Urinary bladder (tissue), 4 donors: Measurements from ENCODE around the gene DAZAP1. TPM values are rescaled to one million over a fixed set of nuclear protein-coding genes. Genes with fewer than 3 reads are reported as not detected.
A peak's percentile ranks its signal among the peaks of the same experiment; 100 is the strongest.

Experiments used
- DNase-seq: peaks from one replicate; pipeline ENCODE4 v3.0.0-alpha.2; 2015; ENCODE audit errors: extremely low spot score
- H3K27ac ChIP-seq: one replicate; pipeline ENCODE4 v1.5.1; 2013; ENCODE audit warnings: low read depth, mild to moderate bottlenecking, moderate library complexity
- H3K36me3 ChIP-seq: one replicate; pipeline ENCODE4 v1.6.1; 2013; ENCODE audit warnings: mild to moderate bottlenecking, moderate library complexity; ENCODE audit not compliant: insufficient read depth
- H3K4me1 ChIP-seq: one replicate; pipeline ENCODE4 v1.6.1; 2013; ENCODE audit warnings: mild to moderate bottlenecking, moderate library complexity; ENCODE audit not compliant: insufficient read depth
- H3K4me3 ChIP-seq: one replicate; pipeline ENCODE4 v1.5.1; 2013; ENCODE audit warnings: low read depth, low read length
- WGBS: extraction: QIAGEN DNeasy Blood & Tissue Kit; methylation state at CpG from one replicate; pipeline ENCODE4 v1.1.7; 2013; 5-methylcytosine and 5-hydroxymethylcytosine counted together
- polyA plus RNA-seq: library from polyadenylated mRNA; stranded (reverse); fragments of 200-250 nt; gene quantifications from one replicate; pipeline ENCODE4 v1.2.3, GENCODE V29; 2013
- total RNA-seq: library from RNA; depleted of rRNA; stranded (reverse); fragments of >200 nt; gene quantifications from one replicate; pipeline ENCODE4 v1.2.3, GENCODE V29; 2014
- donor health status: healthy with polysubstance abuse.
- donor health status: healthy.

The DAZAP1 gene
- 37.0 TPM for total RNA-seq
- polyA plus RNA-seq, result 71.5 TPM

DNA sequence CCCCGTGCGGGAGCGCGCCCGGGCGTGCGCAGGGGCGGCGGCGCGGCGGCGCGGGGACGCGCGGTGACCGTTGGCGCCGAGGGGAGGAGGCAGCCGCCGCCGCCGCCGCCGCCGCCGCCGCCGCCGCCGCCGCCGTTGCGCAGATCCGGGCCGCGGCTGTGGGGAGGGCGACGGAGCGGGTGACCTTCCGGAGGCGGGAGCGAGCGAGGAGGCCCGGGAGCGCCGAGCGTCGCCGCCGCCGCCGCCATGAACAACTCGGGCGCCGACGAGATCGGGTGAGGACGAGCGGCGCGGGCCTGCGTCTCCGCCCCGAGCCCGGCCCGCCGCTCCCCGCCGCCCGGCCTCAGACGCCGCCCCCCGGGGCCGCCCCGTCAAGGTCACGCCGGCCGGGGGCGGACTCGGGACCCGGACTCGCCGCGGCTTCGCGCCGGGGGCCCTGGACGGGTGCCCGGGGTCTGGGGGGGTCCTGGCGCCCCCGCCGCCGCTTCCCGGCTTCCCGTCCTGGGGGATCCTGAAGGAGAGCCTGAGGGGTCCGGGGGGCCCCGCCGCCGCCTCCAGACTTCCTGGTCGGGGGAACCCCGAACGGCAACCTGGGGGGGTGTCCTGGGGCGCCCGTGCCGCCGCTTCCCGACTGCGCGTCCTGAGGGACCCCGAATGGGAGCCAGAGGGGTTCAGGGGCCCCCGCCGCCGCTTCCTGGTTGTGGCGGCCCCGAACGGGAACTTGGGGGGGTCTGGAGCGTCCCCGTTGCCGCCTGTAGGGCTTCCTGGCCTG lies at the start of gene DAZAP1:
DAZAP1 (plus strand) TSS at position 59 of the 772 bp plus-strand sequence; CDS start at position 247, 188 bp downstream.
- Histone ChIP-seq H3K4me1 (peaks cover 2% of the 10 kb centered on the region), H3K27ac (peak within 1 kb of the TSS; percentile 91), H3K4me3 (peak within 1 kb of the TSS; percentile 97), H3K36me3 (no peaks in the 10 kb centered on the region)
- WGBS, result under 1% methylated on average over 120 of the region's 121 CpGs
- DNase-seq, result no peak

GRCh38 chr19:1360126-1360817 lies 47.1 kb upstream of the DAZAP1 start:
- Histone ChIP-seq H3K4me1 (no peaks in the 10 kb centered on the region), H3K4me3 (no peak overlapping the region), H3K36me3 (peaks cover 5% of the 10 kb centered on the region), H3K27ac (no peak overlapping the region)
- WGBS, result 67% methylated on average over 30 of the region's 30 CpGs
- DNase-seq, result no peak

- no peak overlapping the region for H3K27ac ChIP-seq
- WGBS, result 25% methylated on average over 31 of the region's 31 CpGs
- H3K36me3 ChIP-seq, result peaks cover 5% of the 10 kb centered on the region
- DNase-seq, result no peak
- peak overlapping the region; percentile 7 for H3K4me3 ChIP-seq
- no peaks in the 10 kb centered on the region for H3K4me1 ChIP-seq
Measured at GRCh38 chr19:1360818-1361461, 46.4 kb upstream of the DAZAP1 start.

DNA sequence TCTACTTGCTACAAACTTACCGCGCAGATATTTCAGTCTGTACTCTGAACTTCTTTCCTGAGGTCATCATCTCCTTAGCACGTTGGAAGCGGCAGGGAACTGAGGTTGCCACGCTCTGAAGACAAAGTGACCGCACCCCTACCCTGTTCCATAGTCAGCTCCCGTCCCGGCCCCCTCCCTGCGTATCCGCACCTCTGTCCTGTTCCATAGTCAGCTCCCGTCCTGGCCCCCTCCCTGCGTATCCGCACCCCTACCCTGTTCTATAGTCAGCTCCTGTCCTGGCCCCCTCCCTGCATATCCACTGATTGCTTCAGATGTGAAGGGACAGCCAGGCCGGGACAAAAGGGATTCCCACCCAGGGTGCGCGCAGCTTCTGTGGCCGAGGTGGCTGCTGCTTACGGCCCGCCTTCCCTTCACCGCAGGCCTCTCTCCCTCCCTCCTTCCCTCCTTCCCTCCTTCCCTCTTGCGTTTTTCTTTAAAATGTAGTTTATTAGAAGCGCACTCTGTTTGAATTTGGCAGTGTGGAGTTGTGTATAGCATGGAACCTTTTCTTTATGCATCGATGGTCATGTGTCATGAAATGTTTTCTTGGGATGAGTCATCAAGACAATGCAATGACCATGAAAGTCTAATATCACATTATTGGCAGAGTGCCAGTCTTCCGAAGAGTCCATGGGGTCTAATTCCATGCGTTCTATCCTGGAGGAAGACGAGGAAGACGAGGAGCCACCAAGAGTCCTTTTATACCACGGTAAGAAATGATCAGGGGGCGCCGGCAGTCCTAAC lies 45.6 kb upstream of the DAZAP1 start:
- Histone ChIP-seq H3K4me1 (no peaks in the 10 kb centered on the region), H3K36me3 (peaks cover 5% of the 10 kb centered on the region), H3K4me3 (no peak overlapping the region), H3K27ac (no peak overlapping the region)
- DNase-seq, result no peak
- WGBS, result 70% methylated on average over 30 of the region's 30 CpGs

GRCh38 chr19:1362387-1363257 lies 44.8 kb upstream of the DAZAP1 start:
- Histone ChIP-seq H3K4me3 (no peak overlapping the region), H3K4me1 (no peaks in the 10 kb centered on the region), H3K36me3 (peaks cover 5% of the 10 kb centered on the region), H3K27ac (no peak overlapping the region)
- WGBS, result 91% methylated on average over 42 of the region's 42 CpGs
- no peak for DNase-seq

DNA sequence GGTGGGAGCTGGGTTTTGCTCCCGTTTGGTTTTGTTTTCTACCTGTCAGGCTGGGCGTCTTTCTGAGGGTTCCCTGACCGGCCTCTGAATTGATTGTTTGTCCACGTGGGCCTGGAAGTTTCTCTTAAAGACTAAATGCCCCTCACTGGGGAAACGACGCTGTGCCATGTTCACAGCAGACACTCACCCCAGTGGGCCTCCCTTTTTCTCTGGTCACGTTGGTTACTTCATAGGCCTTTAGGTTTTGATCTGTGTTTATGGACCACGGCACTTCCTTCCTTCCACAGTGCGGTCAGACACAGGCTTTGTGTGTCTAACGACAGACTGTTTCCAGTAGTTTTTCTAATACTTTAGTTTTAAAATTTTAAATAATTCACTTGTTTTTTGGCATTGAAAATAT lies 43.8 kb upstream of the DAZAP1 start:
- 81% methylated on average over 10 of the region's 10 CpGs for WGBS
- Histone ChIP-seq H3K36me3 (peaks cover 2% of the 10 kb centered on the region), H3K27ac (no peak overlapping the region), H3K4me3 (no peak overlapping the region), H3K4me1 (no peaks in the 10 kb centered on the region)
- DNase-seq, result no peak

- 76% methylated on average over 15 of the region's 15 CpGs for WGBS
- Histone ChIP-seq H3K27ac (no peak overlapping the region), H3K4me3 (no peak overlapping the region), H3K4me1 (no peaks in the 10 kb centered on the region), H3K36me3 (no peaks in the 10 kb centered on the region)
- DNase-seq, result no peak
Measured at GRCh38 chr19:1364070-1364704, 43.2 kb upstream of the DAZAP1 start.

GRCh38 chr19:1365319-1366269 lies 41.8 kb upstream of the DAZAP1 start:
- H3K27ac ChIP-seq, result no peak overlapping the region
- H3K4me1 ChIP-seq, result no peaks in the 10 kb centered on the region
- no peak for DNase-seq
- WGBS, result 85% methylated on average over 37 of the region's 37 CpGs
- H3K4me3 ChIP-seq, result no peak overlapping the region
- H3K36me3 ChIP-seq, result no peaks in the 10 kb centered on the region

- DNase-seq, result no peak
- Histone ChIP-seq H3K4me3 (no peak overlapping the region), H3K4me1 (no peaks in the 10 kb centered on the region), H3K27ac (no peak overlapping the region), H3K36me3 (no peaks in the 10 kb centered on the region)
- WGBS, result 90% methylated on average over 10 of the region's 10 CpGs
Measured at GRCh38 chr19:1366296-1366695, 41.1 kb upstream of the DAZAP1 start.

DNA sequence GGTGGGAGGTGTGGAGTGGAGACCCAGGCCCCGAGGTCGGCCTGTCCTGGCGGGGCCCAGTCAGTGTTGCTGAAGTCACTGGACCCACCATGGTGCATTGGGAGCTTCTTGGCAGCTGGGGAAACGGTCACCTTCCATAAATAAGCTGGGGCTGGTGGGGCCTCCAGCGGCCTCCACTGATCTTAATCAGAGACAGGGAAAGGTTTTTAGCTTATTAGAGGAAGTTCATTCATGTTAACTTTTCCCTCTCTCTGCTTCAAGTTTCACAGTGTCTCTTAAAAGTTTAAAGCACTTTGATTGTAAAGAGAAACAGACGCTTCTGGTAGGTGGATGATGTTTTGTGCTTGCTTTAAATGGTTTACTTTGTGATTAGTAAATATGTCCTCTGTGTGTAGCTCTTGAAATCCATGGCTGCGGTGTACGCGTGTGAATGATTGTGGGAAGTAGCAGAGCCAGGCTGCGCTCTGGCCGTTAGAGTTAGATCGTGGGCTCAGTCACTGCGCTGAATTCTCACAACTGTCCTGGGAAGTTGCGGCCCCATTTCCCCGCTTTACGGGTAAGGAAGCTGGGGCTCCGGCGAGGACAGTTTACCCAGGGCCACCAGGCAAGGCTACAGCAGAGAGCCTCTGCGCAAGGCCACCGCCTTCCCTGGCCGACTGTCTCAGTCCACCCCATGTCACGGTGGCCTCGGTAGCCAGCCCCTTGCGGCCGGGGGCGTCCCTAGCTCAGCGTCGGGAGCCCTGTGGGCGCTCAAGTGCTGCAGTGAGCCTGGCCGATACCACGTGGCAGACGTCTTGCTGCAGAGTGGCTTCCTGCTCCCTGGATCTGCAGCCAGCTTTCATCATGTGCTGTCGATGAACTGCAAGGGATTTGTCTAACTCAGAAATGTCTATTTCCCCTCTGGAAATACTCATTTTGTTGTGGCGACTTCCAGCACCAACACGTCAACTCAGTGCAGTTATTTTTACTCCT lies 40.2 kb upstream of the DAZAP1 start:
- Histone ChIP-seq H3K4me1 (no peaks in the 10 kb centered on the region), H3K36me3 (no peaks in the 10 kb centered on the region), H3K4me3 (no peak overlapping the region), H3K27ac (no peak overlapping the region)
- WGBS, result 76% methylated on average over 35 of the region's 35 CpGs
- DNase-seq, result no peak
